Stimulated activated naive CD4-positive, alpha-beta T cell treated with Interleukin-2 at 50 U/mL for 16 hours (primary cell): ENCODE results near the gene TGFBR3L.
"Not testable (repeated sequence)": the region's sequence is repeated elsewhere in the genome, so short reads cannot be mapped to it uniquely, and the experiment has no call there.

Experiments used
- DNase-seq: peaks from one replicate; lab custom pipeline; 2025; lab: John Stamatoyannopoulos, UW

Gene TGFBR3L

DNA sequence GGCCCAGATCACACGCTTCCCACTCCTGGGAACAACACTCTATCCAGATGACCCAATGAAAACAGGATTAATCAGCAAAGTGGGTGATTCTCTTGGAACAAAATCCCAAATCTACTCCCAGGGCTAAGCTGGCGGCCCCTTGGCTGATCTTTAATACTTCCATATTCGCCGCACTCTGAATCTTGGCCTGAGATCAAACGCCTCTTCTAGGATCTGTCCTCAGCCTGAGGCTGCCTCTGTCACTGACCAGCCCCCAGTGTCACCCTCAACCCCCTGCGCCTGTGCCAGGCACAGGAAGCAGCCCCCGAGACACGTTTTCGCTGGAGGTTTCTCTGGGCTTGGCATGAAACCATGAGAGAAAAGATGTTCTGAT is 13.7 kb downstream of the TGFBR3L start:
- DNase-seq = no peak

DNA sequence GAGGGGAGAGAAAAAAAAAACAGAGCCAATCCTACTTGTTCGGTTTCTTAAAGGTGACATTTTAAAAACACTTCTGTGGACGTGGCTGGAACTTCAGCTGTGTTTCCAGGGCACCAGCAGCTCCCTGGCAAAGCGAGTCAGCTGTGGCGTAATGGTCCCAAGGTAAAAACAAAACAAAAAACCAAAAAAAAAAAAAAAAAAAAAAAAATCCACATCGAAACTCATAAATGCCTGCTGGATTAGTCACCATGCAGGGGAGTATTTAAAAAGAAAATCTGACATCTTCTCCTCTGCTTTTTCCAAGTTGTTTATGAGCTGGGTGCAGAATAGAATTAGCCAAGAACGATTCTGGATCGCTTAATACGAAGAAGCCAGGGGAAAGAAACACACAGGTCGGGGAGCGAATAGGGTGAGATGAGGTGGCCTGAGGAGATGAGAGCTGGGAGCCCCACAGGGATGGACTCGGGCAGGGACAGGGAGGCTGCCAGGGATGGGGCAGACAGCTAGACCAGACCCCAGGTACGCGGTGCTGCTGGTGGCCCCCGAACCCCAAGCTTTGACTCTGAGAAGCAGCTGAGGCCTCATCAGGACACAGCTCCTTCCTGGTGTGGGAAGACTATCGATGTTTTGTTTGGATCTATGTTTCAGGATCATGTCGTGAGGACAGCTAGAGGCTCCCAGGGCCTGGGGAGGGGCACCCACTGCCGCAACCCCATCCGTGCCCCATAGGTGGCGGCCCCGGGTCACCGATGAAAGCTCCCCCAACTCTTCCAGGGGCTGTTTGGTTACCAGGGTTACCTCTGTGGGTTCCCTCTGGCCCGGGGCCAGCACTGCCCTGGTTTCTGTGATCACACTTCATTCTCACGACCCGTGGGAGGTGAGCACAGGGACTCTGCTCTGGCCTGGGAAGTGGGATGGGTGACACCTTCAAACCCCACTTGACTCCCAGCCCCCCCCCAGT is 14.4 kb downstream of the TGFBR3L start:
- DNase-seq = peak; percentile 52

DNA sequence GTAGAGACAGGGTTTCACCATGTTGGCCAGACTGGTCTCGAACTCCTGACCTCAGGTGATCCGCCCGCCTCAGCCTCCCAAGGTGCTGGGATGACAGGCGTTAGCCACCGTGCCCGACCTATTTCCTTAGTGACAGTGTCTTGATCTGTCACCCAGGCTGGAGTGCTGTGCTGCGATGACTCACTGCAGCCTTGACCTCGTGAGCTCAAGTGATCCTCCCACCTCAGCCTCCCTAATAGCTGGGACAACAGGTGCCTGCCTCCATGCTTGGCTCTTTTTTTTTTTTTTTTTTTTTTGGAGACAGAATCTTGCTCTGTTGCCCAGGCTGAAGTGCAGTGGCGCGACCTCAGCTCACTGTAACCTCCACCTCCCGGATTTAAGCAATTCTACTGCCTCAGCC is 15.4 kb downstream of the TGFBR3L start:
- not testable (repeated sequence) for DNase-seq

DNA sequence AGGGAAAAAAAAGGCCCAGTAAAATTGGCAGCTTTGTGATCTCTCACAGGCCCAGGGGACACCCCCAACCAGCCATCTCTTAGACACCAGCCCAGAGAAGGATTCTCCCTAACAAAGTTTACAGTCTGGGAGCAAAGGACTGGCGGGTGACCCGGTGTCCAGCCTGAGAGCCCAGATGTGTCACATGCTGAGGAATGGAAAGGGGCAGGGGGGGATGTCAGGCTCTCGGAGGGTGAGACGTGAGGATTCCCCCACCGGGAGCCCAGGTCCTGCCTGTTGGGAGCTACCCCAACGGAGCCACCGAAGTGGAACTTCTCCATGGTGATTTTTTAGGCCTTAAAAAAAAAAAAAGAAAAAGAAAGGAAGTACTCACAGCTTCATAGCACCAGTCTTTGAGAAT is 16.1 kb downstream of the TGFBR3L start:
- no peak for DNase-seq

DNA sequence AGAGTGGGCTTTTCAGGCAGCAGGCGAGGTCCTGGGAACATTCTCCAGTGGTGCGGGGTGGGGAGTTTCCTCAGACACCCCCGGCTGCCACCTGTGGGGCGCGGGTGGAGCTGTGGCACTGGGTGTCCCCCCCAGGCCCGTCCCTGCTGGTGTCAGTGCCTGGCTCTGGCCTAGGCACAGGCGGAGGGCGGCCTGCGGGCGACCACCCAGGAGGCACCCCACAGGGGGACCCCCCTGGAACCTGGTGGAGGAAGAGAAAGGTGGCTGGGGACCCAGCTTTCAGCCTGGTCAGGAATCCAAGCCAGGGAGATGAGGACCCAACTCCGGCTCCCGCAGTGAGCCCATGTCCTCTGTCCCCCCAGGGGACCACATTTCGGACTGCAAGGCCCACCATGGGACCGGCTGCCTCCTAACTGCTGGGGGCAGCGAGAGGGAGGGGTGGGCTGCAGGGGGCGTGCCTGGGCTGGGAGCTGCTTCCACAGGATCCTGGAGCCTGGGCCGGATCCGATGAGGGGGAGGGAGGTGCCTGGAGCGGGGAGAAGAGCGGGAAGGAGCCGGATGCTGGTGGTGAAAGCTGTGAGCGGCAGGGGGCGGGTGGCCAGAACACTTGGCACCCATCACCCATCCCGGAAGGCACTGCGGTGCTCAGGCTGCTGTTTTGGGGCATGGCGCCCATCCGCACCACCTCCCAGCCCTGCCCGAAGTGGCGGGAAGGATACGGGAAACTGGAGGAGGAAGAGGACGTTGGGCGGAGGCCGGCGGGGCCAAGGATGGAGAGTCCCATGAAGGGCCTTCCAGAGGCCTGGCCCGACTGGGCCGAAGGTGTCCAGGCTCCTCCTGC is 16.8 kb downstream of the TGFBR3L start:
- no peak for DNase-seq

DNA sequence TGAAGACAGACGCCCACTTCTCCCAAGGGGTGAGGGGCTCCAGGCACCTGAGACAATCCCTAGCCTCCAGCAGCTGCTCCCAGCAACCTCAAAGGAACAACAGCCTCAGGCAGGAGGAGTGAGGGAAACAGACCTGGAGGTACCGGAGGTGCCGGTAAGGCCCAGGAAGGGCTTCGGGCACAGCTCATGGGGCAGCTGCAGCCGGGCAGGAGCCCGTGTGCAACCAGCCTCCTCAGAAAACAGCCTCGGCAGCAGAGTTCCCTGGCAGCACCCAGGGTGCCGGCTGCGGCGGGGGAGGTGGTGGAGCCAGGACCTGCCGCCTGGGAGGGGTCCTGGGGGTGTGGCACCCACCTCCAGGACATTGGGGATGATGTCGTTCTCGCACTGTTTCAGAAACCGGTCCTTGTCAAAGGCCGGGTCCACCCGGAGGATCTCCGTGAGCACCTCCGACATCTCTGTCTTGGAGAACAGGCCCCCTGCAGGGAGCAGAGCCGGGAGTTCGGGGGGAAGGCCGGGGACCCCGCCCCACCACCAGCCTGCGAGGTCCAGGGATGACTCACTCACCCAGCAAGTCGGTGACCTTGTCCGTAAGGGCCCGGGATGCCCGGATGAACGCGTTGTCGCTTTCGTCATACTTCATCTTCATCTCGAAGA is 17.8 kb downstream of the TGFBR3L start:
- no peak for DNase-seq

DNA sequence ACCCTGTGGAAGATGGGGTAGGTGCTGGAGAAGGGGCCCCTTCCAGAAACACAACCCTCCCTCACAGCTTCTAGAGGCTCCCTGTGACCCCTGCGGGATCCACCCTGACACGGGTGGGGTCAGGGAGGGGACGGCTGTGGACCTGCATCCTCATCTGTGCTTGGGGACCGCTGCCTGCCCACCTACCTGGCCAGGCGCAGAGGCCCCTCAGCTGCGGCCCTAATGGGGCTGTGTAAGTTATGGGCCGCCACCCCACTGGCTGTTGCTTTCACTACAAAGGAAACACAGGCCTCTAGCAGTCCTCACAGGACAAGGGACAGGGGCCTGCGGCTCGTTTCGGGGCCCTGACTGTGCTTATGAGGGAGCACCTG is 18.3 kb downstream of the TGFBR3L start:
- no peak for DNase-seq

DNA sequence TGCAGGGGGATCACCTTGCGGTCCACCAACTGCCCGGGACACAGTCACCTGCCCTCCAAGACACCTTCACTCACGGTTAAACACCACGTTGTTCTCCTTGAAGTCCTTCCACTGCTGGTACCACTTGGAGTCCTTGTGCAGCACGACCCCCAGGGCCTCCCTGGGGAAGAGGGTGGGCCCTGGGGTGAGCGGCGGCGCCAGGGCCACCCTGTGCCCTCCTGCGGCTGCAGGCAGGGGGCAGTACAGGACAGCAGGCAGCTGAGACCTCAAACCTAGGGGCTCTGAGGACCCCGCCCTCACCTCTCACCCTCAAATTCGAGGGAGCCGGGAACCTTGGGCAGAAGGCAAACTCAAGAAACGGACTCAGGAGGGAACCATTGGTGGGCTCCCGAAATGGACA is 18.8 kb downstream of the TGFBR3L start:
- DNase-seq = no peak

DNA sequence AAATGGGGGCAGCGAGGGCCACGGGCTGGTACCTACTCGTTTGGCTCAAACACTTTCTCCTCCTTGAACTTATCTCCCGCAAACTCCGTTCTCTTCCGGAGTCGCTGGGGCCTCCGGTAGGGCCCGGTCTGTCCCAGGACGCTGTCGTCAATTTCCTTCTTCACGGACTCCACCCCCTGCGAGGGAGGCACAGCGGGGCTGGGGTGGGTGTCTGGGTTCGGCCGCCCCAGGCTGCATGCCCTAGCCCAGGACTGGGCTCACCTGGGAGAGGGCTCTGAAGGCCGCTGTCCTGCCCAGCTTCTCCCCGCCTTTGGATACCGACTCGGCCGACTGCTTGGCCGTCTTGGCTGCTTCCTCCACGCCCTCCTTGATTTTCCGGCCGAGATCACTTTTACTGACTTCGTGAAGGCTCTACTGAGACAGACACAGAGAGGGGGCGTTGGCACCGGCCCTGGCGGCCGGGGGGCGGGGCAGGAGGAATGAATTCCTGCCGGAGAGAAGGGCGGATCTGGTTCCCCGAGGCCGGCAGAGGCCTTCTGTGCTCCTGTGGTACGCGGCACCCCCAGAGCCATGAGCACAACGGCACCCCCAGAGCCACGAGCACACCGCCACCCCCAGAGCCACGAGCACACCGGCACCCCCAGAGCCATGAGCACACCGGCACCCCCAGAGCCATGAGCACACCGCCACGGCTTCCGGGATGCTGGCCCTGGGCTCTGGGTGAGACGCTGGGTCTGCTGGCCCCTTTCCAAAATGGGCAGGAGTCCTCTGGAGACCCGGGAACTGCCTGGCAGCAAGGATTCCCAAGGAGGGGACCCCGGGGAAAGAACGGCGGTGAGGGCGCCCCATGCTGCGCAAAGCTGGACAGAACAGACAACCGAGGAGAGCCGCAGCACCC is 19.4 kb downstream of the TGFBR3L start:
- DNase-seq = no peak

DNA sequence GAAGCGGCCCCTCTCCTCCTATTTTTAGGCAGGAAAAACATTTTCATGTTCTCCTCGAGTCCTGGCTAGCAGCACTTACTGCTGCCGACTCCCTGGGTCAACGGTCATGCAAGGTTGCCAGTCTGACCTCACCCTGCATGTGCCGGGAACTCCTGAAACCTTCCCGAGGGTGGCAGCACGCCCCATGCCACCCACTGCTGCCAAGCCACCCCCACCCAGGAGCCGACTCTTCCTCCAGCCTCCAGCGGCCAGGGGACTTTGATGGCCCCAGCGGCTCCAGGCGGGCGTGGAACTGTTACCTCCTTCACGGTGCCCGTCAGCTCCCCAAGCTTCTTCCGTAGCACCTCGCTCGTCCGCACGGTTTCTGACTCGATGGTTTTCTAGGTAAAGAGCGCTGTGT is 20.1 kb downstream of the TGFBR3L start:
- DNase-seq = no peak

DNA sequence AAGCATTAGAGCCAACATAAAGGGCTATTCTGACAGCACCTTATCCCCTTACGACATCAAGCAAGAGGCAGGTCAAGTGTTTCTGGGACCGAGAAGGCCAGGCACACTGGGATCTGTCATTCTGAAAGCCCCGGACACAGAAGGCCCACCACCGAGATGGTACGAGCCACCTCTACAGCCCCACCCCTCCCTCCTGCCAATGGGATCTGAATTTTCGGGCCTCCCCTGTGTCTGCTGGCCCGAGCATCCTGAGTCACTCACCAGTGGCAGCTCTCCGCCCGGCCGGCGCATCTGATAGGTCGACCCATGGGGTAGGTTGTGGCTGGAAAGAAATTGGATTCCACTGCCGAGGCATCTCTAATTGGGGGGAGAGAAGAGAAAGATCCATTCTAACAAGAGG is 26.2 kb downstream of the TGFBR3L start:
- no peak for DNase-seq

DNA sequence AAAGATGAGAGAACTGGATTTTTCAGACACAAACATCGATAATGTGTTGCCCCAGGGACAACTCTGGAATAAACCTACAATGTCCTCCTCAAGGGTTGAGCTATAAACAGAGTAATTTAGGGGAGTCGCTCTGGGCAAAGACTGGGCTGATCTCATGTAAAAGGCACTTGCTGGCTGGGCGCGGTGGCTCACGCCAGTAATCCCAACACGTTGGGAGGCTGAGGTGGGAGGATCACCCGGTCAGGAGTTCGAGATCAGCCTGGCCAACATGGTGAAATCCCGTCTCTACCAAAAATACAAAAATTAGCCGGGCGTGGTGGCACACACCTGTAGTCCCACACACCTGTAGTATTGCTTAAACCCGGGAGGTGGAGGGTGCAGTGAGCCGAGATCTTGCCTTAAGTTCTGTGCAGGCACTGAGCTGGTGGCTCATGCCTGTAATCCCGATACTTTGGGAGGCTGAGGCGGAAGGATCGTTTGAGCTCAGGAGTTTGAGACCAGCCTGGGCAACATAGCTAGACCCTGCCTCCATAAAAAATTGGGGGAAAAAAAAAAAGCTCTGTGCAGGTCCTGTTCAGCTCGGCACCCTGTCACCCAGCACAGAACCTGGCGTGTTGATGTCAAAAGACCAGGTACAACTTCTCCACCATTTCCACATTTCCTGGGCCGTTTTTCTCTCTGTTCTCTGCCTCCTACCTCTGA is 27.4 kb downstream of the TGFBR3L start:
- DNase-seq = no peak

DNA sequence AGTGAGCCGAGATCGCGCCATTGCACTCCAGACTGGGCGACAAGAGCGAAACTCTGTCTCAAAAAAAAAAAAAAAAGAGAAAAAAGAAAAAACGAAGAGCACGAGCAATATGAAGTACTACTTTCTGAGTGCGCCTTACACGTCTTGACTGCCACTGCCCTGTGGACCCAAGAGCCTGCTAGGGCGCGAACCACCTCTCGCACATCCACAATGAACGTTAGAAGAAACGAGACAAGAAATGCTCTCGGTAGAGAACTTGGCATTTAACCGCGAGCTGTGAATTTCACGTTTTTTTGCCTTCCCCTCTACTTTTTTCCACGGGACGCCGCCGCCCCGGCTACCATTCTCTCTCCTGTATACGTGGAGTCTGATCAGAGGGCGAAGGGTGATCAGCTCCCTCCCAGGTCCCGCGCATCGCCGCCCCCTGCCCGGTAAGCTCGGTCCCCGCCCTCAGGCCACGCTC is 28.4 kb downstream of the TGFBR3L start:
- DNase-seq = no peak

DNA sequence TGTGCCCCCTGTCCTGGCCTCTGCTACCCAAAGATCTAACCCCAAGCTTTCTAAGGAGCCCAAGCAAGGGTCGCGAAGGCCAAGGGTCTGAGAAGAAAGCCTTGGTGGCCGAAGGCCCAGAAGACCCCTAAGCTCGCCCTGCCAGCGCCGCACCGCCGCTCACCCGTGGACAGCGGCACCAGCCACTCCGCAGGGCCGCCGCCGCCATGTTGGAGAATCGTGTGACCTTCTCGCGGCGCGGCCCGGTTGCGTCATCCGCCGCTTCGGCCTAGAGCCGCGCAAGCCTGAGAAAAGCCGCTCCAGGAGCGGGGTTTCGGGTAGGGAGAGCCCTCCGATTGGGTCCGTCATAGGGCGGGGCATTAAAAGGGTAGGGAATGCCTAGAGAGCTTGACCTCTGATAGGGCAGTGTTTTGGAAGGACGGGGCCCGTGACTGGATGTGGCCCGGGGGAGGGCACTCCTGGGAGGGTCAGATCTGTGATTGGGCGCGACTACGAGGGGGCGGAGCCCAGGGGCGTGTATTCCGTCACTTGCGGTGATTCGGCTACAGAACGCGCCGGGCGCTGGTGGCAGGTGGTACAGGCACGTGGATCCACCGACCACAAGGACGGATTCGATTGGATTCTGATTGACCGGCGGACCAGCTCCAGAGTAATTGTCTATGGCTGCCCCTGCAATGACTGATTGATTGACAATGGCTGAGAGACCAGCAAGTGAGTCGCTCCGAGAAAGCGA is 29.0 kb downstream of the TGFBR3L start, which contains the start of gene TIMM44:
Gene TIMM44, minus strand, starts transcription at position 223 of the 733 bp plus-strand sequence. Its CDS starts 15 bp downstream, at position 208.
- peak; percentile 99 for DNase-seq

DNA sequence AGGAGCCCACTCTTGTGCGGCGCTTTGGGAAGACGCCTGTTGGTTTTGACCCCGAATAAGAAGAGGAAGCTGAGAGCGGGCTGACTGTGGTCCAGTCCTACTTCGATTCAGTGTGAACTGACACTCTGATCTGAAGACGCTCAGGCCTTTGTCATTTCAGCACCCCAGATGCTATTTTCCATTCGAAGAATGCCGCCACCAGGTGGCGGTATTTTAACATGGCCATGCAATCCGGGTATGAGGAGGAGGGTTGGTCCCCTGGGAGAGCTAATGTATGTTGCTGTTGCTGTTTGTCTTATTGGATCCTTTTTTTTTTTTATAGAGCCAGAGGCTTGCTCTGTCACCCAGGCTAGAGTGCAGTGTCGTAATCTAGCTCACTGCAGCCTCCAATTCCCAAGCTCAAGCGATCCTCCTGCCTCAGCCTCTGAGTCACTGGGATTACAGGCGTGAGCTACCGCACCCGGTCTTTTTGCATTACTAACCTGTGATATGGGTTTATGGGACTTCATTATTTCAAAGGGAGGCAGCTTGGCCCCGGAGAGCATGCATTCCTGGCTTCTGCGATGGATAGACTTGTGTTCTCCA is 29.6 kb downstream of the TGFBR3L start:
- peak; percentile 78 for DNase-seq

DNA sequence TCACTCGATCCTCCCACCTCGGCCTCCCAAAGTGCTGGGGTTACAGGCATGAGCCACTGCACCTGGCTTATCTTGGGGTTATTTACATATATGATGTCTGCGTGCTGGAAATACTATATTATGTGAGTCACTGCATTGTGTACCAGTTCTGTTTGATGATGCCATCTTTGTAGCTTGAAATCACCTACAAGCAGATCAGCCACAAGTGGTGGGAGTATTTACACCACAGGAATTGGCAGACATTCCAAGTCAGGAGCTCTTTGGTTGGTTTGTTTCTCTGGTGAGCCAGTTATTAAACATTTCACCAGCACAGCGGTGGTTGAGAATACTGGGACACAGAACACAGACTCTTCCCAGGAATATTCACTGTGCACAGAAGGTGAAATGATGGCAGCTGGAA is 33.3 kb downstream of the TGFBR3L start:
- DNase-seq = no peak

DNA sequence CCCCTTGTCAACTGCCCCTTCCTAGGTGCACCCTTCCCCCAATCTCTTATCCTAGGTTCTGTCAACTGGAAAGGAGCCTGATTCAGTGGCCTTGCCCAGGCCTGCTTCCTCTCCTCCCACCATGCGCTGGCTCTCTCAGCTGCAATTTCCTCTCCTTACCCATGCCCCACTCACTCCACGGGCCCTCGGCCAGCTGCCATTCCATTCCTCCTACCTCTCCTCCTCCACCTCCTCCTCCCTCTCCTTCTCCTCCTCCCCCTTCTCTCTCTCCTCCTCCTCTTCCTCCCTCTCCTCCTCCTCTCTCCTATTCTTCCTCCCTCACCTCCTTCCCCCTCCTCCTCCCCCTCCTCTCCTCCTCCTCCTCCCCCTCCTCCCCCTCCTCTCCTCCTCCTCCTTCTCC is 38.4 kb downstream of the TGFBR3L start:
- no peak for DNase-seq

DNA sequence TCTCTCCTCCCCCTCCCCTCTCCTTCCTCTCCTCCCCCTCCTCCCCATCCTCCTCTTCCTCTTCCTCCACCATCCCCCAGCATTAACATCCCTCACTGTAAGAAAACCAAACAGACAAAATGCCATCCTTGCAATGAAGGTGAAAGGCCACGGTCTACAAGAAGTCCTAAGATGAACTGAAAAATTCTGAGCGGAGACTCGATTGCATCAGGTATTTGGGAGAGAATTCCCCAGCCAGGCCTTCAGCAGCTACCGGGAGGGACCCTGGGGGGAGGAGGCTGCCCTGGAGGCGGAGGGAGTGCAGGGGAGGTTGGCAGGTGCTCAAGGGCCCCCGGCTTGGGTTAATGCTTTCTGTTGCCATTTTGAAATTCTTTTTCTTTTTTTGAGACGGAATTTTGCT is 38.9 kb downstream of the TGFBR3L start:
- no peak for DNase-seq

DNA sequence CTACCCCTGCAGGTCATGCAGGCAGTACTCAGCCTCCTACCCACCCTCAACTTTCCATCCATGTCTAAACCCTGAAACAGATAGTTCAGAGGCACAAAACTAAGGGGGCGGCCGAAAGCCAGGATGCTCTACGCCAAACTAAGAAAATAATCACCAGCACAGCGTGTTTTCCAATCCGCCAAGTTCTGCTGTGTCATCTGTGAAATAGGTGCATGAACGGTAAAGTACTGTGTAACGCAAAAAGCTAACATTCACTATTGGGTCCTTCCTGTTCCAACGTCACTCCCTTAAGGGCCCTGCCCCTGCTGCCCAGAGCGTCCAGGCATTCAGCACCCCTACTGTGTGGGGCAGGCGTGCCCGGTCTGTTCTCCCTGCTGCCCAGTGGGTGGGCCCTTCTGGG is 41.1 kb downstream of the TGFBR3L start:
- no peak for DNase-seq

DNA sequence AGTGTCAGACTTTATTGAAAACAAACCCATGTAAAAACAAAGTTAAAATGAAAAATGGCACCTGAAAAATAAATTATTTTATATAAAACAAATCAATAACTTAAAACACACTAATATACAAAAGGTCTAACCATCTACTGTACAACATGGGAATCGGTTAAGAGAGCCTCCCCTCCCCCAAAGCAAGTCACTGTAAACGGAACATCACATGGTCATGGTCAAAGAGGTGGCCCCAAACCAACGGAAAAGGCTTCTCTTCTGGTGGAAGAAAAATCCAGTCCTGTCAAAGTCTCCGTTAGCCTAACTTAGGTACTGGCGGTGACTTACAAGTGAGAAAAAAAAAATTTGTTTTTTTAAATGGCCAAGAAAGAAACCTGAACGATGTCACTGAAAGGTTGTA is 44.6 kb downstream of the TGFBR3L start:
- no peak for DNase-seq
